GM18505 (cell line): ENCODE measurements around the gene RSPRY1.
"Not testable (repeated sequence)": the region's sequence is repeated elsewhere in the genome, so short reads cannot be mapped to it uniquely, and the experiment has no call there.

Experiments used
- ATAC-seq: cut with Tn5 transposase; IDR thresholded peaks from one replicate; pipeline ENCODE4 v1.9.1; 2021; ENCODE audit not compliant: unreplicated experiment
- POLR2A ChIP-seq: IDR thresholded peaks from 4 replicates; pipeline ENCODE4 v1.6.1; 2011; ENCODE audit warnings: borderline replicate concordance; ENCODE audit not compliant: insufficient read depth, insufficient read length; ENCODE audit errors: extremely low read depth

RSPRY1 gene

GRCh38 chr16:57188711-57189002 lies 2.5 kb downstream of the RSPRY1 start:
- no peak for TF ChIP-seq POLR2A
- ATAC-seq, result no peak

- not testable (repeated sequence) for ATAC-seq
These were observed 3.4 kb downstream of the RSPRY1 start for GRCh38 chr16:57189527-57189926.

DNA sequence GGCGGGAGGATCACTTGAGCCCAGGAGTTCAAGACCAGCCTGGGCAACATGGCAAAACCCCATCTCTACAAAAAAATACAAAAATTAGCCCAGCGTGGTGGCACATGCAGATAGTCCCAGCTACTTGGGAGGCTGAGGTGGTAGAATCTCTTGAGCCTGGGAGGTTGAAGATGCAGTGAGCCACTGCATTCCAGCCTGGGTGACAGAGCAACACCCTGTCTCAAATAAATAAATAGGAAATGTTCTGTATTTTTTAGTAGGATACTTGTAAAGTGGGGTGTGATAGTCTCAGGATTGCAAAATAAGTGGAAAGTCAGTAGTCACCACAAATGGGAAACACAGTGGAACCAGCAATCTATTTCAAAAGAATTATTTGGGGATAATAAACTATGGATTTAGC lies 4.0 kb downstream of the RSPRY1 start:
- no peak for ATAC-seq
- TF ChIP-seq POLR2A, result no peak

GRCh38 chr16:57191056-57191571 lies 5.0 kb downstream of the RSPRY1 start:
- ATAC-seq, result no peak

DNA sequence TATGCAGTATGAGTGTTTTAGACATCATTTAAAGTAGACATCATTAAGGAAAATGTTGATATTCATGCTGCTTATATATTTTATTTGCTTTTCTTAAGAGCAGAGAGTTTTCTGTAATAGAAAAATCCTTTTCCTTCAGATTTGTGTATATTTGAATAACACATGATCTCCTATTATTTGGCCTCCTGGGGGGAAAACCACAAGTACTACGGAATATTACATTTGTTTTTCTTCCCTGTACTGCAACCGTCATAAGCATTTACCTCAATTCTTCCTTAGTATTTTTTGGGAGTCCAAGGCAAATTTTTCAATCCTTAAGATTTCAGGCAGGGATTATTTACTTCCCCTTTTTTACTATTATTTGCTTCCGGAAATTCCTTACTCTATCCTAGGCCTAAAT lies 6.0 kb downstream of the RSPRY1 start:
- TF ChIP-seq POLR2A, result no peak
- no peak for ATAC-seq

More at GRCh38 chr16:57191056-57191571, 5.0 kb downstream of the RSPRY1 start:
- TF ChIP-seq POLR2A, result no peak

- no peak for TF ChIP-seq POLR2A
- no peak for ATAC-seq
These were observed 6.8 kb downstream of the RSPRY1 start for GRCh38 chr16:57192720-57193486.

DNA sequence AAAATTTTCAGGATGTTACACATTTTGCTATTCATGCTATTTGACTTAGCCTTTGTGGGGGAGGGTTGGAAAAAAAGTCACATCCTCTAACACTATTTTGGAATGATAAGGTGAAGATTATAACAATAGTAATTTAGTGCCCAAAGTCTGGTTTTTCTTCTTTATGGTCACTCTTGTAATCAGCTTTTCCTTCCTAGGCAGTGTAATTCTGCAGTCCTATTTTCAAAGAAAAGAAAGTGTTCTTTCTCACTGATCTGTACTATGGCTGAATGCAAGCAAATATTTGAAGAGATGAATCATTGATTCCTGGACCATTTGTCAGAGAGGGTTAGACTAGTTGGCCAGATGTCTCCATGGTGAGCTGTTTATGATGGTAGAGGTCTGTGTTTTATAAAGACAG lies 8.4 kb downstream of the RSPRY1 start:
- TF ChIP-seq POLR2A, result no peak
- ATAC-seq, result no peak

- ATAC-seq, result no peak
- TF ChIP-seq POLR2A, result no peak
These were observed 10.2 kb downstream of the RSPRY1 start for GRCh38 chr16:57196286-57196685.

GRCh38 chr16:57196753-57197152 lies 10.6 kb downstream of the RSPRY1 start:
- TF ChIP-seq POLR2A, result no peak
- no peak for ATAC-seq

- not testable (repeated sequence) for ATAC-seq
These were observed 14.2 kb downstream of the RSPRY1 start for GRCh38 chr16:57200321-57200720.

GRCh38 chr16:57200926-57201325 lies 14.8 kb downstream of the RSPRY1 start:
- not testable (repeated sequence) for ATAC-seq

- no peak for ATAC-seq
- TF ChIP-seq POLR2A, result no peak
These were observed 16.2 kb downstream of the RSPRY1 start for GRCh38 chr16:57202095-57202886.

DNA sequence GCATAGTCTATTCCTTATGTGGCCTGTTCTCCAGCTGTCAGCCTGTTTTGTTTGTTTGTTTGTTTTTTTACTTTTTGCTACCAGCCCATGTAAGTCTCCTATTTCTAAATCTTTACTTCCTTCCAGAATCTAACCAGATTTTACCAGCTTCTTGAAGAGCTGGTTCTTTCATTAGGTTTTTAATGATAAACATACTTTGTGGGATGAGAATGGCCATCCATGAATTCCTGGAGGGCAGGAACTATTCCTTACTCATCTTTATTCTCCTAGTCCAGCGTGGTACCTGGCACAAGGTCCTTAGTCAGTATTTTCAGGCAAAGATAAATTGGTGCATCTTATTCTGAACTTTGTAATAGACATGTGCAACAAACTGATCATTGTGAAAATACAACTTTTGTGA lies 17.3 kb downstream of the RSPRY1 start:
- ATAC-seq, result no peak
- no peak for TF ChIP-seq POLR2A

- no peak for TF ChIP-seq POLR2A
- ATAC-seq, result no peak
These were observed 18.5 kb downstream of the RSPRY1 start for GRCh38 chr16:57204675-57205074.
